Adrenal gland (tissue), 5 donors: ENCODE measurements around the gene AIF1L.

Experiments
- POLR2A ChIP-seq, 2 donors: fragments of 450-650 bp; IDR thresholded peaks; one replicate each; pipeline ENCODE4 v1.6.1; 2017; ENCODE audit warnings: antibody characterized with exemption in 2 of 2, mild to moderate bottlenecking in 2 of 2, moderate library complexity in 1 of 2
- TF ChIP-seq, protein P1 (sequence below), 6 experiments: fragments of 450-650 bp in 4 of 6; fragments of 200-600 bp in 2 of 6; sonication (generic) in 1 of 6; IDR thresholded peaks; 1 replicate in 5 of 6; 2 replicates in 1 of 6; pipeline versions ENCODE4 v1.5.1 to v1.8.0; 2016 to 2021; ENCODE audit warnings: antibody characterized with exemption in 6 of 6, mild to moderate bottlenecking in 2 of 6, moderate library complexity in 1 of 6
- donor health status: DM: no; HTN: no; CAD: no.

DNA sequence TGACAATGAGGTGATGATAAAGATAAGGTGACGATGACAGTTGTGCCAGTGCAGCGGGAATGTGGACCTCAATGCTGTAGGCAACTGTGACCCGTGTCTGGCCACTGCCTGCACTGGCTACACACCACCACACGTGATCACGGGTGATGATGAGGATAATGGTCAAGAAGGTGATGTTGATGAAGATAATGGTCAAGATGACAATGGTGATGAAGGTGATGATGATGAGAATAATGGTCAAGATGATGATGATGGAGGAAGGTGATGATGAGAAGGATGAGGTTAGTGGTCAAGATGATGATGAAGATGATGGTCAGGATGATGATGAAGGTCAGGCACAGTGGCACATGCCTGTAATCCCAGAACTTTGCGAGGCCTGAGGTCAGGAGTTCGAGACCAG, 30.7 kb upstream of the AIF1L start:
- TF ChIP-seq, protein P1, sequence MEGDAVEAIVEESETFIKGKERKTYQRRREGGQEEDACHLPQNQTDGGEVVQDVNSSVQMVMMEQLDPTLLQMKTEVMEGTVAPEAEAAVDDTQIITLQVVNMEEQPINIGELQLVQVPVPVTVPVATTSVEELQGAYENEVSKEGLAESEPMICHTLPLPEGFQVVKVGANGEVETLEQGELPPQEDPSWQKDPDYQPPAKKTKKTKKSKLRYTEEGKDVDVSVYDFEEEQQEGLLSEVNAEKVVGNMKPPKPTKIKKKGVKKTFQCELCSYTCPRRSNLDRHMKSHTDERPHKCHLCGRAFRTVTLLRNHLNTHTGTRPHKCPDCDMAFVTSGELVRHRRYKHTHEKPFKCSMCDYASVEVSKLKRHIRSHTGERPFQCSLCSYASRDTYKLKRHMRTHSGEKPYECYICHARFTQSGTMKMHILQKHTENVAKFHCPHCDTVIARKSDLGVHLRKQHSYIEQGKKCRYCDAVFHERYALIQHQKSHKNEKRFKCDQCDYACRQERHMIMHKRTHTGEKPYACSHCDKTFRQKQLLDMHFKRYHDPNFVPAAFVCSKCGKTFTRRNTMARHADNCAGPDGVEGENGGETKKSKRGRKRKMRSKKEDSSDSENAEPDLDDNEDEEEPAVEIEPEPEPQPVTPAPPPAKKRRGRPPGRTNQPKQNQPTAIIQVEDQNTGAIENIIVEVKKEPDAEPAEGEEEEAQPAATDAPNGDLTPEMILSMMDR (IDR thresholded peaks at IDR 0.05) = no peak
- no peak for TF ChIP-seq POLR2A (IDR thresholded peaks at IDR 0.05)
